ENCODE results near the gene ENSA.

DNA sequence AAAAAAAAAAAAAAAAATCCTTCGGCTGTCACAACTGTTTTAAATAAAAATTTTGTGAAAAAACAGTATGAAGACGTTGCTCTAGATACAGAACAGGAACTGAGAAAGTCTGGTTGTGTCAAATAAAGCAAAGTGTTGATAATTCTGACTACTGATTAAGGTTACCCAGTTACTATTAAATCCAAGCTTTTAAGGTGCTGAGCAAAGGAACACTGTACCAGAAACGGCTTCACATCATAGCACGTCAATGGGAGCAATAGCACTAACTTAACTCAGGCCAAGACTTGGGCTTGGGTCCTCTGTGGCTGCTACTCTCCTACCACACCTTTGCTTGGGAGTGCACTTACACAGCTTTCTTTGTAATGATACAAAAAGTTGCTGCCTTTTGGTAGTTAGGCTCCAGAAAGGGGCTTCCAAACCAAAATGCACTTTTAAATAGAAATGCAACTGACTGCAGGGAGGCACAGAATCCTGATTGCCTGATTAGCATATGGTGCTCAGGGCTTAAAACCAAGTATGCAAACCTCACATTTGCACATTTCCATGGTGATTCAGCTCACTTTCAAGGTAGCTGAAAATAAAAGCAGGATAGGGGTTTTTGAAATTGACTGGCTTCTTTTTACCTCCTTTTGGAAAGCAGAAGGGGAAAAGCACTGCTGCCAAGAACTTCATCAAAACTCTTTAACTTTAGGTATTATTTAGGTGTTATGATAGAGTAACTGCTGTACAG is 56.3 kb downstream of the ENSA start:
- no peak for TF ChIP-seq CTCF (IDR thresholded peaks at IDR 0.05)
- TF ChIP-seq POLR2A (IDR thresholded peaks at IDR 0.05), result no peak
